ENCODE measurements around the gene AARS2.

AARS2 gene

DNA sequence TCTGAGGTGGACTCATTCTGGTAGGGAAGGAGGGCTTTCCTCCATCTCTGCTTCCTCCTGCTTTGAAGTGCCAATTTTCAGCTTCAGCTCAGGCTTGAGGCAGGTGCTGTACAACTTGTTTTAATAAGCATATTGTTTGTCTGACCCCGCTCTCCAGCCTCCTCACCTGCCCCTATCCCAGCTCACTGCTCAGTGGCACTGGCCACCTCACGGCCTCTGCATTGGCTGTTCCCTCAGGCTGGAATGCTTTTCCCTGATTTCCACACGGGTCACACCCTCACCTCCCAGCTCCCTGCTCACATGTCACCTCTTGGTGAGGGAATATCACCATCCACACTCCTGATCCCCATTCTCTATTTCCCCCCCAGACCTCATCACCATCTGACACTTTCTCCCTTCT, 14.3 kb downstream of the AARS2 start:
- H4K20me1 ChIP-seq: peaks cover 0 to 86% (median 43%) of the 10 kb centered on the region in 11 experiments; a peak in 17 of 22 replicates
- peaks cover 38 to 59% (median 43%) of the 10 kb centered on the region in 11 experiments for H3K27me3 ChIP-seq
- H3K4me3 ChIP-seq: no peak overlapping the region
- H3K9me3 ChIP-seq (replicated peaks in 1 of 11): no peaks in the 10 kb centered on the region
- TF ChIP-seq Cebpa-rat (IDR thresholded peaks at IDR 0.05): no peak
- H3K36me3 ChIP-seq: peaks cover 38 to 57% (median 43%) of the 10 kb centered on the region in 11 experiments
- no peak overlapping the region for H3K27ac ChIP-seq
- no peak overlapping the region for H3K9ac ChIP-seq
- H3K4me2 ChIP-seq: no peak overlapping the region
- H3K4me1 ChIP-seq: peaks cover 0 to 17% (median 0%) of the 10 kb centered on the region in 10 experiments; a peak in 7 of 20 replicates

DNA sequence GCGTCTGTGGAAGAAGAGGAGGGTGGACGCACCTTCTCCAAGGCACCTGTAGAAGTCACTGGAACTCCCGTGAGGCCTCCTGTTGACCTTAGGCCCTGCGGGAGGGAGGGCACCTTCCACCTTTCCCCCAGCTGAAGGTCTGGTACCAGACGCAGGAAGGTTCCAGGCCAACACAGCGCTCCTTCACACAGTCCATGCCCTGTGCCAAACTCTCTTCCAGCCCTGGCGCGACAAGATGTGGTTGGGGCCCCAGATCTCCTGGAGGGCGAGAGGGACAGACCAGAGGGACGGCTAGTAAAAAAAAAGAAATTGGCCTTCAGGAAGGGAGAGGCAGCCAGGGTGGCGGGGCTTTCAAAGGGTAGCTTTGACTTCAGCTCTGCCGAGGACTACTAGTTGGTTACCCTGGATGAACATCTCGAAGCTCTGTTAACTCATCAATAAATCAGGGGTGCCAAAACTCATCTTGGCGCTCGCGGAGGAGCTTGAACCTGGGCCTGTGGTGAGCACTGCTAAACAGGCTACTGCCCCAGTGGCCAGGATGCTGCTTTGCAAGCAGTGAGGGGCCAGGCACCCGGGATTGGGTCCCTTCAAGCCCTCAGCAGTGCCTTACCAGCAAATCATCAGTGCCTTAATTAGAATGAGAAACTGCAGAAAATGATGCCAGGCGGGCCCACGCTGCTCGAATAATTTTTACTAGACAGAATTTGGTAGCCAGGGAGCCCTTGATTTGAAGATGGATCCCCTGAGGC, 14.9 kb downstream of the AARS2 start:
- Histone ChIP-seq H3K9me3 (replicated peaks in 1 of 11) (no peaks in the 10 kb centered on the region), H3K9ac (no peak overlapping the region), H3K4me3 (no peak overlapping the region), H4K20me1 (peaks cover 0 to 82% (median 43%) of the 10 kb centered on the region in 11 experiments; a peak in 17 of 22 replicates), H3K4me2 (no peak overlapping the region), H3K27ac (no peak overlapping the region), H3K4me1 (peaks cover 0 to 17% (median 0%) of the 10 kb centered on the region in 10 experiments; a peak in 7 of 20 replicates), H3K27me3 (peaks cover 38 to 59% (median 43%) of the 10 kb centered on the region in 11 experiments), H3K36me3 (peaks cover 32 to 51% (median 37%) of the 10 kb centered on the region in 11 experiments)
- TF ChIP-seq Cebpa-rat (IDR thresholded peaks at IDR 0.05): no peak

DNA sequence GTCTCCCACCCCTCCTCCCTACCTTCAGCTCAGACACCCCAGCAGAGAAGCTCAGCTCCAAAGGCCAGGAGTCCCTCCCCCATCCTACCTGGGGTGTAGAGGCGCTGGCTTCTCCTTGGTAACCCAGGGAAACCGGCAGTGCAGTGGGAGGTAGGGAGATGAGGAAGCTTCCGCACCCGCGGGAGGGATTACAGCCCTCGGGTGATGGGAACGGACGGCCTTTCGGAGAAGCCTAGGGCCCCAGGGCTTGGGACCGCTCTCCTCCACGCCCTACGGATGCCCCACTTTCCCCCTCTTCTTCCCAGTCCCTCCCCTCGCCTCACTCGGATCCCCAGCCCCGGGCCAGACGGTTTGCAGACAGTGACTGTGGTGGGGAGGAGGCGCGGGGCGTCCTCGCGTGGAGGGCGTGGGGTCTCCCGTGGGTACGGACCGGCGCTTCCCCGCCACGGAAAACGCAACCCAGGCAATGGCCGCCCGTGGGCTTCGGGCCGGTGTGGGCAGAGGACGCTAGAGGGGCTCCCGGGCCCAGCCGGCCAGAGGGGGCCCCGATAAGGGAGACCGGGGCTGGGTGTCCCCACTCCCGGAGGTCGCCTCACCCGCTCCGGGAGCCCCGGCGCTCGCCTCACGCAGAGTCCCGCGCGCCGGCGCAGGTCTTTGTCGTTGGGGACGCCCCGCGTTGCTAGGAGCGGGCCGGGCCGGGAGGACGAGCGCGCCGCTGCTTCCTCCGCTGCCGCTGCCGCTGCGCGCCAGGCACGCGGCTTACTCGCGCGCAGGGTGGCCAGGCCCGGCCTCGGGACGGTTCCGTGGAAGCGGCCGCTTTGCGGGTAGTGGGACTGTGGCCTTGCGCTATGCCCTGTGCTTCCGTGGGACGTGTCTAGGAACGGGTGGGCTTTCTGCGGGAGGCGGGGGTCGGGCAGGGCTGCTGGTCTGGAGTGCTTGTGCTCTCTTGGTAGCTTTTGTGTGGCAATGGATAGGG, 15.8 kb downstream of the AARS2 start:
- Histone ChIP-seq H3K9ac (no peak overlapping the region), H3K9me3 (replicated peaks in 1 of 11) (no peaks in the 10 kb centered on the region), H3K4me2 (no peak overlapping the region), H3K27me3 (peaks cover 38 to 59% (median 43%) of the 10 kb centered on the region in 11 experiments), H3K4me1 (peaks cover 0 to 9% (median 0%) of the 10 kb centered on the region in 10 experiments; a peak in 7 of 20 replicates), H3K36me3 (peaks cover 23 to 42% (median 28%) of the 10 kb centered on the region in 11 experiments), H3K27ac (no peak overlapping the region), H4K20me1 (peaks cover 0 to 73% (median 42%) of the 10 kb centered on the region in 11 experiments; a peak in 17 of 22 replicates), H3K4me3 (no peak overlapping the region)
- no peak for TF ChIP-seq Cebpa-rat (IDR thresholded peaks at IDR 0.05)

DNA sequence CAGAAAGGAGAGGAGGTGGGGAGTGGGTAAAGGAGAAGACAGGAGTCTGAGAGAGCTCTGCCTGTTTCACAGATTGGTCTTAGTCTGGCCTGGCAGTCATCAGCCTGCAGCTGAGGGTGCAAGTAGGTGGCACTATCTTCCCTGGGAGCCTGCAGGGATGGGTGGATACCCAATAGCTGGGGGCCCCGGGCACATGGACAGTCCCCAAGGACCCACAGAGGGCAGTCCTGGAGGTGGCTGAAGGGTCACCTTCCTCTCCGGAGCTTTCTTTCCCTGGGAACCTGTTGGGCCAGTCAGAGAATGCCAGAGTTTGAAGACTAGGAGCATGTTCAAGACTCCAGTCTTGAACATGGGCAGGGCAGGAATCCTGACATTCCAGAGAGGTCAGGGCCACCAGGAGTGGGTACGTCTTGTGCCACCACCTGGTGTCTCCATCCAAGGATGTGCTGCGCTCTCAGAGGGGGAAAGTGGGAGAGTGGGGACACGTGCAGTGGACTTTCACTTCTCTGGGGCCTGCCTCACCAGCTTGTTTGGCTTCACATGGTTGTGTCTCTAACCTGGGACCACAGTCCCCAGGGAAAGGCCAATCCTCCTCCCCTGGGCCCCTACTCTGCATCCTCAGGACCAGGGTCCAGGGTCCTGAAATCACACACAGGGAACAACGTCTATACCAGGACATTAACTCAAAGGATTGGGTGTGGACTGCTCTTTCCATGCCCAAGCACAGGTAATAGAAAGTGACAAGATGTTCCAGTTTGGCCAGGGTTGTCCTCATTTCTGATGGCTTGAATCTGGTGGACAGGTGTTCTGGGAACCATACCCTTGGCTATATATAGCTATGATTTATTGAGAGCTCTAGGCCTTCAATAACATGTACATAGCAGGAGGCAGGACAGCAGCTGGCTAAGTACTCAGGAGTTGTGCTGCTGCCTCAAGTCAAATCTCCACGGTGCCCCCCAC, 18.0 kb downstream of the AARS2 start:
- no peak overlapping the region for H3K4me2 ChIP-seq
- peaks cover 0 to 50% (median 33%) of the 10 kb centered on the region in 11 experiments; a peak in 17 of 22 replicates for H4K20me1 ChIP-seq
- no peak overlapping the region for H3K9ac ChIP-seq
- peaks cover 38 to 59% (median 44%) of the 10 kb centered on the region in 11 experiments for H3K27me3 ChIP-seq
- no peak overlapping the region for H3K4me3 ChIP-seq
- no peaks in the 10 kb centered on the region for H3K4me1 ChIP-seq
- no peak for TF ChIP-seq Cebpa-rat (IDR thresholded peaks at IDR 0.05)
- no peak overlapping the region for H3K27ac ChIP-seq
- H3K9me3 ChIP-seq (replicated peaks in 1 of 11): no peaks in the 10 kb centered on the region
- peaks cover 2 to 20% (median 6%) of the 10 kb centered on the region in 11 experiments; a peak in 21 of 22 replicates for H3K36me3 ChIP-seq

DNA sequence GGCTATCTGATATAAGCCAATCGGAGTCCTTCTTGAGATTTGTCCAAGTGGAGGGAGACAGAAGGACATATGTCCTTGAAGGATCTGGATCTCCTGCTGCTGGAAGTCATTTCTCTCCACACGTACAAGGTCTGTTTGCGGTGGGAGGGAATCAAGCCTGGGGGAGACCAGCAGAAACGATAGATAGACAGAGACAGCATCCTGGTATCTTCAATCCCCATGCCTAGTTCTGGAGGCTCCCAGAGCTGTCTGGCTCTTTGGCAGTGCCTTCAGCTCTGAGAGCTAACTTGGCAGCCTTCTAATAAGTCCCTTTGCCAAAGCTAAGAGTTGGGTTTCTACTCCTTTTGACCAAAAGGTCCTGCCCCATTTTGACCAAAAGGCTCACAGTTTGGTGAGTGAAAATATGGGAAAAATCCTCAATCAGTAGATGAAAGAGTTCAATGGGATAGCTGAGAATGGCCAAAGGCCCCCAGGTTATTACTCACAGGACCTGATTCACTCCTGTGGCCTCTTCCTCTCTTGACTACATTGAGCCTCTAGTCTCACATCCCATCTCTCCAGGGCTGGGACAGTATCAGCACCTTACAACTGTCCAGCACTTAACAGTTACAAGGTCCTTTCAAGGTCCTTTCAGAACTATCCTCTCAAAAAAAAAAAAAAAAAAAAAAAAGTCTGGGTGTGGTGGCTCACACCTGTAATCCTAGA, 20.3 kb downstream of the AARS2 start:
- Histone ChIP-seq H3K4me3 (no peak overlapping the region), H4K20me1 (peaks cover 0 to 35% (median 18%) of the 10 kb centered on the region in 11 experiments; a peak in 16 of 22 replicates), H3K9ac (no peak overlapping the region), H3K4me2 (no peak overlapping the region), H3K27me3 (peaks cover 23 to 45% (median 26%) of the 10 kb centered on the region in 11 experiments), H3K4me1 (no peaks in the 10 kb centered on the region), H3K9me3 (replicated peaks in 1 of 11) (no peaks in the 10 kb centered on the region), H3K36me3 (0 out of 22 replicates have a peak, but pooled peaks cover 0 to under 1% (median 0%) of the 10 kb centered on the region in 11 experiments), H3K27ac (no peak overlapping the region)
- no peak for TF ChIP-seq Cebpa-rat (IDR thresholded peaks at IDR 0.05)

DNA sequence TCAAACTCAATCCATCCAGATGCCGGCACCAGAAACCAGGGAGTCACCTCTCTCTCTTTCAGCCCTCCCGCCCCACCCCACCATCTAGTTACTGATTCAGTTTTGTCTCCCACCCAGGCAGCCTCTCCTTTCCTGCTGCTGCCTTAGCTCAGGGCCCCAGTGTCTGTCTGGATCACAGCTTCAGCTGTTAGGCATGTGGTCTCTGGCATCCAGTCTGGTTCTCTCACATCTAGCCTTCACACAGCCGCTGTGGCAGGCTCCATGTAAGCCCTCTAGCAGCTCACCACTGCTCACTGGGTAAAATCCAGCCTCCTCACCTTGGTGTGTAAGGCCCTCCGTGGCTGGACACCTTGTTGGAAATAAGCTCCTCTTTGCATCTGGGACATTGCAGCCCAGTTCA, 21.3 kb downstream of the AARS2 start:
- Histone ChIP-seq H3K4me2 (no peak overlapping the region), H3K36me3 (no peaks in the 10 kb centered on the region), H4K20me1 (peaks cover 0 to 31% (median 9%) of the 10 kb centered on the region in 11 experiments; a peak in 12 of 22 replicates), H3K27me3 (peaks cover 13 to 35% (median 17%) of the 10 kb centered on the region in 11 experiments), H3K9me3 (replicated peaks in 1 of 11) (no peaks in the 10 kb centered on the region), H3K4me1 (no peaks in the 10 kb centered on the region), H3K9ac (no peak overlapping the region), H3K4me3 (no peak overlapping the region), H3K27ac (no peak overlapping the region)
- TF ChIP-seq Cebpa-rat (IDR thresholded peaks at IDR 0.05): no peak

DNA sequence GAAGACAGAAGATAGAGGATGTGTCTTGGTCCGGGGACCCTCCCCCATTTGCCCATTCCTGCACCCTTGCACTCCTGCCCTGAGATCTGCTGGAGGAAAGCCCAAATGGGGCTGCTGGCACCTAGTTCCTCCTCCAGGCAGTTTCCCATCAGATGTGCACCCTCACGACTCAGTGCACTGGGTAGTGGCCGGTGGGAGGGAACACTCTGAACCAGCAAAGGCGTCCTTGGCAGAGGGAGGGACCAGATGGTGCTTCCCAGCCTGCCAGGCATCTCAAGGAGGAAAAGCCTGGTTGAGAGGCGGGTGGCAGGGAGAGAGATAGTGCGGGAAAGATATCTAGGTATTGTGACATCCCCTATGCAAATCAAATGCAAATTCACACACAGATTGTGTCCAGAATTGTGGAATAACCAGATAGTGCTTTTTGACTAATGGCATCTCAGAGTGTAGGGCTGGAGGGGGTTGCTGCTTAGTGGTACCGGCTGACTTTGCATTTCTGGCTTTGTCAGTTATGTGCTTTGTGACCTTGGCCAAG, 23.4 kb downstream of the AARS2 start:
- no peak overlapping the region for H3K4me2 ChIP-seq
- TF ChIP-seq Cebpa-rat (IDR thresholded peaks at IDR 0.05): no peak
- H3K27ac ChIP-seq: no peak overlapping the region
- no peaks in the 10 kb centered on the region for H3K4me1 ChIP-seq
- peaks cover 0 to 20% (median 4%) of the 10 kb centered on the region in 11 experiments; a peak in 8 of 22 replicates for H3K27me3 ChIP-seq
- no peaks in the 10 kb centered on the region for H3K36me3 ChIP-seq
- no peak overlapping the region for H3K4me3 ChIP-seq
- no peak overlapping the region for H3K9ac ChIP-seq
- H3K9me3 ChIP-seq (replicated peaks in 1 of 11): no peaks in the 10 kb centered on the region
- H4K20me1 ChIP-seq: peaks cover 0 to 13% (median 0%) of the 10 kb centered on the region in 11 experiments; a peak in 5 of 22 replicates
